ENCODE data around the gene MBNL3.
"Not testable (repeated sequence)": the region's sequence is repeated elsewhere in the genome, so short reads cannot be mapped to it uniquely, and the experiment has no call there.

Gene MBNL3

DNA sequence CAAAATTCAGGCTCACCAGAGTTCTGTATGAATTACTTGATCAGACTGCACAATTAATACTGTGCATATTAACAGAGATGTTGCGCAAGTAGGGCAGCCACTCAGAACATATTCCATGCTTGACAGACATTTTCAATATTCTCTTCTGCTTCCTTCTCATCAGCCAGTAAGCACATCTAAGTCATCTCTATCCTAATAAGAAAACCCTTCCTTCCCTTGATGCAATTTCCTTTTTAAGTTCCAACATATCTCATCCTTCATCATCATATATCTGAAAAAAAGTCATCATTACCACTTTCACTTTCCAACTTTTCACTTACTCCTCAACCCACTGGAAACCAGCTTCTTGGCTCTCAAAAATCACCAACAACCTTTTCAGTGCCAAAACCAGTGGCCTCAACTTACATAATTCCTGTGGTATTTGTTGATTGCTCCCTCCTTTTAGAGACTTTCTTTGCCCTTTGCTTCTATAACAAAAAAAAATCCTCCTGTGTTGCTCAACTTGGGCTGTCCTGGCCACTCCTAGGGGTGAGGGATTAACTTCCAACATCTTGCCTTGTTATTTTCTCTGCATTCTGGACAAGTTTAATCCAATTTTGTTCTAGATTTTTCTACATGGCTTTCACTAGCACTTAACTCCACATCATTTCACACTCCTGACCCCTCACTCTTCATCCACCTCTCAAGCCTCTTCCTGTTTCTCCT is 14.1 kb downstream of the MBNL3 start:
- no peak for DNase-seq

DNA sequence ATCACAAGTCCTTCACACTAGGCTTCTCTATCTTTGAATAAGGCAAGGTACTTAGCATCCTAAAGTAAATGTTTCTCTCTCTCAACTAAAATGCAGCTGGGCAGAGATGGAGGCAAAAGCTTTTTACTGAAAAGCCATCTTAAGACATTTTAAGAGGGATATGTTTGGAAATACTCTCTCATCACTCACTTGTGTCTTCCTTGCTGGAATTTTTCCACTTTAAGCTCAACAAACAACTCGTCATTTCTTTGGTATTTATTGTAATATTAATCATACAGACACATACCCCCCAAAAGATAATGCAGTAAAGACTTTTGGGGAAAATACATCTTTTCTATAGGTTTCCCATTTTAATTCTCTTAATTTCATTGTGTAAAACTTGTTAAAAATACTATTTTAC is 16.4 kb downstream of the MBNL3 start:
- no peak for DNase-seq

DNA sequence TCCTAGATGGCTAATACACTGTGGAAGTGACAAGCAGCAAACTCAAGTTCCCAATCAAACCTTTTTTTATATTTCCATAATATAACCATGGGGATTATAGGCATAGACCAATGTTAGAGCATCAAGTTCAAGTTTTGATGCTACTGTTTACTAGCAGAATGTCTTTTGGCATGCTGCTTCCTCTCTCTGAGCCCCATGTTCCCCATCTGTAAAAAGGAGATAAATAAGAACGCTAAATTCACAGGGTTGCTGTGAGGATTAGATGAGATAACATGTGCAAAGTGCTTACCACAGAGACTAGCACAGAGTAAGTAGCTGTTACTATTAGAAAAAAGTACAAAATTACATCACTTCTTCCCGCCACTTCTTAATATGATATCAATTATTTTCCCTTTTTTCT is 18.0 kb downstream of the MBNL3 start:
- DNase-seq = no peak

DNA sequence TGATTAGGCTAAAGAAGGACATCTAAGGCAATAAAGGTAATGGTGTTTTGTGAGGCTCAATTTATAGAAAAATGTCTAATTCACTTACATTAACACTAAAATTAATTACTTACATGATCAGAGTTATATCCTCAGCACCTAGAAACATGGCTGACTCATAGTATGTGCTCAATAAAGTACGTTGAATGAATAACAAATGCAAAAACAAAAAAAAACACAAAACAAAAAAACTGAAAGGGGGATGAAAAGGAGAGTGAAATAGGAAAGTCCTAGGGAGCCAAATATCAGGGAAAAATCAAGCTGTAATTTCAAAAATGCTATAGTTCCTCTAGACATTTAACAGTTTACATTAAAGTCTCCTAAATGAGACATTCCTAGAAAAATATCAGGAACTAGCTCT is 18.7 kb downstream of the MBNL3 start:
- no peak for DNase-seq

DNA sequence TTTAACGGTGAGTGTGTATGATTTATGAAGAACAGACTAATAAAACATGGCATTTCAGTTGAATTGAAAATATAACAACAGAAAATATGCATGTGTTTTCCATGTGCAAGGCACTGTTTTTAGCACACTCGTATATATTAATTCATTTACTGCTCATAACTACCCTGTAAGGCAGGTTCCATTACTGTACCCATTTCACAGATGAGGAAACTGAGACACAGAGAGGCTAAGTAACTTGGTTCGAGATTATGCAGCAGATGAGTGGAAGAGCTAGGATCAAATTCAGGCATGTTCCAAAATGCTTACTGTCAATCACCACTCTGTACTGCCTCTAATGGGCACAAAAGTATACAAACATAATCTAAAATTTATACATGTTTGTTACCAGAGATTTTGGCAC is 20.4 kb downstream of the MBNL3 start:
- DNase-seq = no peak

DNA sequence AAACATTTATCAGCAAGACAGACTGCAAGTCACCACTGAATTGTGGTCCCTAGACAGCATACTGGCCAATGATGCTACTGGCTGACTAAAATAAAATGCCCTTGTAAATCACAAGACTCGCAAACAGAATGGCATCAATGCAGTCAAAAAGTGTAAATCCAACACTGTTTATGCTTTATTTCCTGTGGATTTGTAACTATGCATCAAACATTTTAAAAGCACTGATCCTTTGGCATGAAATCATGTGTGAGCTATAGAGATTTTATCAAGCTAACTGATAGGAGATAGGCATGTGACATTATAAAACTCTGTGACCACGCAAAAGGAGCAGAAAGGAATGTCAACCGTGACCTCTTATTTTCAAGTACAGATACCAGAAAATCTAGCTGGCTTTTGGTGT is 20.8 kb downstream of the MBNL3 start:
- no peak for DNase-seq

DNA sequence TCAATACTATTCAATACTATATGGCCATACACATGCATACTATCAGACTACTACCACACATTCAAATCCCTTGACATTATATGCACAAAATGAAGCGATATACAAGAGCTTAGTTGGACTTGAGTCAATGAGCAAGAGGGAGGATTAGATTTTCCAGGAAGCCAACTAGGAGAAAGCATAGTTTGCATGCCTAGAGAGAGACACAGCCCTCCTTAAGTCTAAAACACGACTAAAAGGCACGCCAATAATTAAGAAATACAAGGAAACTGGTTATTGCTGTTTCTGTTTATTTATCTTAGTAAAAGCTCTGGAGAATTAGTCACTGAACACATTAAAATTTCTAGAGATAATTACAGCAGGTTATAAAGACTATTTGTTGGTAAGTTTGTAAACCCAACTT is 21.8 kb downstream of the MBNL3 start:
- DNase-seq = no peak

DNA sequence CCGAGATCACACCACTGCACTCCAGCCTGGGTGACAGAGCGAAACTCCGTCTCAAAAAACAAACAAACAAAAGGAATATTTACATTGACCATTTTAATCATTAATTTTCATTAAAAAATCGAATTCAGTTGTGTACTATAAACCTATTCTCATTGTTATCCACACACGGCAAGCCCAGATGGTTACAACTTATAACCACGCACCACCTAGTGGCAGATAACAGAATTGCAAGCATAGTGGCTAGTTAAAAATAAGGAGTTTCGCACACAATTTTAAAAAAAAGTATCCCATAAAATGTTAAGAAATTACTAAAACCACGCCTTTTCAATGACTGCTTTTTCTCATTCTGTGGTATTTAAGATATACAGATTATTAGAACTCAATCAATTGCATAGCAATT is 25.4 kb downstream of the MBNL3 start:
- DNase-seq = no peak

DNA sequence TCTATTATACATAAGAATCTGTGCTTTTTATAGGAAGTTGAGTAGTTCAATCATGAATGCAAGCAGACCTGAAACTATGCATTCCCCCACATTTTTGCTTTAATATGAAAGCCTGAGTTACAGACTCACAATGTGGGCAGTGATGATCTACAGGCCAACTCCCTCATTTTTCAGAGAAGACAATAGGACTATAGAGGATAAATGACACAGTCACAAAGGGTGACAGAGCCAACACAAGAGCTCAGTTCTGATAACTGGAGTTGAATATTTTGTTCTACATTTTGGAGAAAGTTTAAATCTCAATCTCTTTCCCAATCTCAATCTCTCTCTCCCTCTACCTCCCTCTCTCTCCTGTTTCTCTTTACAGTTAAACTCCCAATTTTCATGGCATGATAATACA is 27.0 kb downstream of the MBNL3 start:
- DNase-seq = no peak

DNA sequence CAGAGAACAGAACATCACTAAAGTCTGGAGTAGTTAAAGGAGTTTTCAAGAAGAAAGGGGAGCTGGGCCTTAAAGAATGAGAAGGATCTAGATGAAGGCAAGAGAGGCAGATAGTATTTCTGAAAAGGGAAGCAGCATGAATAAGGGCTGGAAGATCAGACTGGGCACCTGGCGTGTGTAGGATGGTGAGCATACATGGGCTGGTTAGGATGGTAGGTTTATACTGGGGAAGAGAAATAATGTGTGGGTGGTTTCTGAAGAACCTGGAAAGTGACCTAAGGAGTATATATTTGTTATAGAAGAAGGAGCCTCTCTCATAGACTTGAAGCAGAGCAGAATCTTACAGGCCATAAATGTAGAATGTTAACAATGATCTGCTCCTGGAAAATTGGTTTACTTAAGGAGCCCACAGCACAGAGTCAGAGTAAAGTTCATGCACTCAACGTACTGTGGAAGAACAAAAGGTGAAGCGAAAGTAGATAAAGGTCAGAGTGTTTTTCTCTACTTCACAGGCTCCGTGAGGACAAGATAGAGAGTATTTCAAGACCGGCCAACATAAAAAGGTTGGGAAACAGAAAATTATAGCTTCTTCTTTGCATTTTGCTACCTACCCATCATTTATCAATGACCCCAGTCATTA is 35.8 kb downstream of the MBNL3 start:
- DNase-seq = no peak

DNA sequence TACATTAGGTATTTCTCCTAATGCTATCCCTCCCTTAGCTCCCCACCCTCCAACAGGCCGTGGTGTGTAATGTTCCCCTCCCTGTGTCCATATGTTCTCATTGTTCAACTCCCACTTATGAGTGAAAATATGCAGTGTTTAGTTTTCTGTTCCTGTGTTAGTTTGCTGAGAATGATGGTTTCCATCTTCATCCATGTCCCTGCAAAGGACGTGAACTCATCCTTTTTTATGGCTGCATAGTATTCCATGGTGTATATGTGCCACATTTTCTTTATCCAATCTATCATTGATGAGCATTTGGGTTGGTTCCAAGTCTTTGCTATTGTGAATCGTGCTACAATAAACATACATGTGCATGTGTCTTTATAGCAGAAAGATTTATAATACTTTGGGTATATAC is 42.9 kb downstream of the MBNL3 start:
- not testable (repeated sequence) for DNase-seq

DNA sequence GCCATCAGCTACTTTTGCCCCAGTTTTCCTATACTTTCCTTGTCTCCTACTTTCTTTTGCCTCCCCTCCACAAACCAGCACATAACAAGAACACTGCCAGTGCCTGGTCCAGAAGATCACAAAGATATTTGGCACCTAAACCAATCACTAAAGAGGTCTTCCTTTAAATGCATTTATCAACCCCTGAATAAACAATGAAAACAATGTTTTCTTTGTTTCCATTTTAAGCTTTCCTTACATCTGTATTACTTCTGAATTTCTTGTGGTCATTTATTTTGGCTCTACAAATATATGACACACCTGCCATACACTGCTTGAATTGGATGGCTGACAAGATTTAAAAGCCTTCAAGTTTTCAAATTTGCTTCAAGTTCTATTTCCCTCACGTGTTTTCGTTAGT is 43.9 kb downstream of the MBNL3 start:
- DNase-seq = no peak

DNA sequence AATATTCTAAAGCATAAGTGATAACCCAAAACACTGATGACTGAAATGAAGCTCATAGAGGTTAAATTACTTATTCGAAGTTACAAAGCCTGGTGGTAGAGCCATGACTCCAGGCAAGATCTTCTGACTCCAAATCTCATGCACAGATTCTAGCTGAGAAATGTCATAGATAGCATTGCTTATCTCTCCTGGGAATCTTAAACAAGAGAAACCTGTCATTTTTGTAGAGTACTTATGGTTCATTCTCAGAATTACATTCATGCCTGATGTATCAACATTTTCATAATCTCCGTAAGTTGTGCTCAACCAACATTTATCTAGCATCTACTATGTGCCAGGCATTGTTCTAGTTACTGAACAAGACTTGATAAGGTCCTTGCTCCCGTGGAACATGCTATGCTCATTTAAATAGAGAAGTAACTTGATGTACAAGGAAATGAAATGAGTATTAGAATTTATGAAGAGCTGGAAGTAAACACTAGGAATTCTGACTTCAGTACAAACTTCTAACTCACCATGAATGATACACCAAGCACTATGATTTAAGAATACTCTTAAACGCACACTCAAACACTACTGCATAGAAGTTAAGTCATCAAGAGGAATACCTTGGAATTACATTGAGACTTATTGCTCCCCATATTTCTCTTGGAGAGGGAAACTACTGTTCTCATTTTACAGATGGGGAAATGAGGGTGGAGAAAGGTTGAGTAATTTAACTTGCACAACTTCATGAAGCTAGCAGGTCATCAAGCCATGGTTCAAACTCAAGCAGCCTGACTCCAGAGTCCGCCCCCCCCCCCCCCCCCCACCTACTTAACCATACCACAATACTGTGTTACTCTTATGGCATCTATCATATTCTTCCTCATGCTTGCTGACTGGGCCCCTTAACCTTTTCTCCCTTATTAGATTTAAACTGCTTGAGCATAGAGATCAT is 45.4 kb downstream of the MBNL3 start:
- no peak for DNase-seq

DNA sequence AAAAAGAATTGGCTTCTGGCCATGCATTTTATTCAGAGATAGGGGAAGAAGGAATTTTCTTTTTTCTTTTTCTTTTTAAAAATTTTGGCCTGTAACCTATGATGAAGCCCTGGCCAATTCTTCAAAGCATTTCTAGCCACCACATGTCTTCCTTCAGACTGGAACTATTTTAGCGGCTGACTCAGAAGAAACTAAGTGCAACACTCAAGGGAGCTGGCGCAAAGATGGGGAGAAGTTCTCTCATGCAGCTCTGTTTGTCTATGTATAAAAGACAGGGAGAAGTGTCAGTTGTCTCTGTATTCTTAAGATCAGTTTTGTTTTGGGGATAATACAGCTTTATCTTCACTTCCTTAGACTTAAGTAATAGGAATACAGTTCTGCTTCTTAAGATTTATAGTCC is 46.1 kb downstream of the MBNL3 start:
- DNase-seq = no peak

DNA sequence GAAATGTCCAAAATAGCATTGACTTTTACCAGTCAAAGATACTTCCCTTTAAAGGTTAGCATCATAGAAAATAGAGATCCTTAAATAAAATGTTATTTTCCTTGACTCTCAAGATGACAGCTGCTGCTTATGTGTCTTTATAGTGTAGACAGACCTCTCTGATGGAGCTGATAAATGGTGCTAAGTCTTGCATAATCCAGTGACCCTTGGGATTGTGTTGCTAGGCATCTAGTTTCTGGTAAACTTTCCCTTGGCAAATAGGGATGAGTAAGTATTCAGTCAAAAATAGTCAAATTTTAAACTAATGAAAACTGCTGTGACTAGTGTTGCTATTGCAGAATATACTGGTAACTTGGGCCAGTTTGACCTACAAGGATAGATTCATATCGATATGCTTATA is 53.6 kb downstream of the MBNL3 start:
- DNase-seq = no peak

DNA sequence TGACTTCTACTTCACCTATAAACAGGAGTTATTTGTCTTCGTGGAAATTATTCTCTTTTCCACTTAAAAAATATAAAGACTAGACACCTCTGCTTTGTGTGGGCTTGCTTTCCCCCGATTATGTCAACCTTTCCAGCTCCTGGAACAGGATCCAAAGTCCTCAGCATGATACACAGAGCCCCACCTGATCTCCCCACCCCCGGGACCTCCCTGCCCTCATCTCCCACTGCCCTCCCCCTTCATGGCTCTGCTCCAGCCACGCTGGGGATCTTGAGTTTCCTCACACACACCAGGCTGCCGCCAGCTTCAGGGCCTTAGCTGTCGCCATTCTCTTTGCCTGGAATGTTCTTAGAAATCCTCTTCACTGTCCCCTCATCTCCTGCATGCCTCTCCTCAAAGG is 55.3 kb downstream of the MBNL3 start:
- no peak for DNase-seq

DNA sequence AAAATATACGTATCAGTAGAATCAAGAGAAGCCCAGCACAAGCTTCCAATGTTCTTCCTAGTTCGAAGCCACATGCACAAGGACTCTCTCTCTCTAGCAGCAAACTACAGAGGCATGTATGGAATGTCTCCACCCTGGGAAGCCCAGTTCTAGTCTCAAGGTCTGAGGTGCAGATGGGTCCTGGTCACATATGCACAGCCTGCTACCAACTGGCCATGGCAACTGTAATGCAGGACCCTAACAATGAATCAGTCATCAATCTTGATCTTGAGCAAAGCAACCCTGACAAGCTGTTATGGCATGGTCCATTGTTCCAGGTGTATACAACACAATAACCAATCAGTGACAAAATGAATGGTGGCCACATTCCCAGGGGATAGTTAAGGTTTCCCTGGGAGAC is 55.8 kb downstream of the MBNL3 start:
- DNase-seq = no peak

DNA sequence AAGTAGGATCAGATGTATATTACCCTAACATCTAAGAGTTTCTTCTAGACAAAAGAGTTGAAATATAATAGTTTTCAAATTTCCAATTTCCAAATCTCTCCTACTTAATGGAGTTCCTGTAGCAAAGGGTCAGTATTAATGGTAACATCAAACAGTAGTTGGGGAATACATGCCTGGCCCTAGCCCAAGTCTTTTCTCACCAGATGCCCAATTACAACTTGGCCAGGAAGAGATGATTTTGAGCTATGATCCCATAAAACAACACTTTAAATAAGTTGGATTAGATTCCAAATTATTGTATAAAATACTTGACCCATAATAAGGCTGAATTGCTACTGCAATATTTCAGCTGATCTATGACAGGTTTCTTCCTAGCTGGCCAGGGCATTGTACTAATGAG is 59.9 kb downstream of the MBNL3 start:
- DNase-seq = no peak

DNA sequence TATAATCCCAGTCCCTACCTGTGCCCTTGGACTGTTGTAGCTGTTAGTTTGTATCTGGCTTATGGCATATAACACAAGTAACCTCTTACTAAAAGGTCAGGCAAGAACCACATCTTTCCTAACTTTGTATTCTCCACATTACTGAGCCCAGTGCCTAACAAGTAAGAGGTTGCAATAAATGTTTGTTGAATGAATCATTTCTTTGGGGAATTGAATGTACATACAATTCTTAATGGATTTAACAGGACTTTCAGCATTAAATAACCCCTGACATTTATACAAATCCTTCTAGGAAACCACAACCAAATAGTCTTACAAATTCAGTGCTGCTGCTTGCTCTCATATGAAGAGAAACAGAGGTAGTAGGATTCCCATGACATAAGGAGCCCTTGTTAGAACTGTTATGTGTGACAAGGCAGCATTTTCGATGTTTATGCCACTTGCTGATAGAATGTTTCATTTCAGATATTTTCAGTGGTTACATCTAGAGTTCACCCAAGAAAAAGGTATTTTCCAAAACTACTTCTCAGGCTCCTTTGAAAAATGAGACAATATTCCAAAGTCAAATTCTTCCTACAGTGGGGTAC is 62.0 kb downstream of the MBNL3 start:
- no peak for DNase-seq

DNA sequence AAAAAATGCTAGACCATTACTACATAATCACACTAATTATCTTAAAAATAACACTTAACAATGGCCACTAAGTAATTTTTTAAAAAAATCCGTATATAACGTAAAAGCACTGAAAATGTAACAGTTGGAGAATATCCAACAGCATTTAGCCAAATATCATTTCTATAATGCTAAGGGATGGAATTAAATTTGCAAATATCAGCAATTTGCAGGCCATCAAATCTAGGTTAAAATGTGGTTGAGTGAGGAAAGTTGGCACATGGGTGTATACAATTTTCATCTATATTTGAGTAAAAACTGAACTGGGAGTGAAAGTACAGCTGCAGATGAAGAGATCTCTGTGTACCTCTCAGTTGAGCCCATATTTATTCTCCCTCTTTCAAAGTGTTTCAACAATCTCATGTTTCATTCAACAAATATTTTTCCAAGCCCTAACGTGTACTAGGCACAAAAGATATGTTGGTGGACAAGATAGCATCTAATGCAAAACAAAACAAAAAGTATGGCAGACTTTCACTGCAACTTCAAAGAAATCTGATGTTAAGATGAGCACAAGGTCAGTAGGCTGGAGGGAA is 63.0 kb downstream of the MBNL3 start:
- no peak for DNase-seq

DNA sequence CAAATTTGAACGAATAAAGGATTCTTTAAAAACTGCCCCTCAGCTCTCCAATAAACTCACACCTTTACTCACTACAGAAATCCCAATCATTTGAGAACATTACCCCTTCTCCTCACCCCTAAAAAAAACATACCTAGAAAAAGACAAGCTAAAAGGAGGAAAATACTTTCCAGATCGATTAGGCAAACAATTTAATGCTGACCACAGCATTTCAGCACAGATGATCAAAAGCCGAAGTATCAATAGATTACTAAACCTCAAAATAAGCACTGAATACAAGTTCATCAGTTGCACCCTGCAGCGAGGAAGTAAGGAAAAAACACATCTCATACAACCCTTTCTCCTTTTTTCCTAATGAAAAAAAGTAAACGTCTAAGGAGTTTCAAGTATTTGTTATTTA is 65.5 kb downstream of the MBNL3 start:
- no peak for DNase-seq

DNA sequence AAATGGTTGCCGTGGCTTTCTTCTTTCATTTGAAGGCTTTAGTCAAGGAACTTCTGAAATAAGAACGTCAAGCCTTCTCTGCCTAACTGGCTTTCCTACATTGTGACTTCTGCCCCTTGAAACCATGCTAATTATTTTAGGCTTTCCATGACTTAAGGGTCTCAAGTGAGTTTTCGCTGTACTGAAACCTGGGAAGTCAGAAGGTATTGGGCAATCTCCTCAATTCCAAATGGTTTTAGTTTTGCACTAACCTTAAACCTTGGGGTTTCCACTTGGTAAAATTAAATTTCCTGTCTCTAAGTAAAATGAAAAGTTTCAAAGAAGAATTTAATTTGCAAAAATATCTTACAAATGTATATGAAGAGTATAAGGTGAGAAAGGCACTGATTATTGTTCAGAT is 73.8 kb downstream of the MBNL3 start:
- DNase-seq = no peak

DNA sequence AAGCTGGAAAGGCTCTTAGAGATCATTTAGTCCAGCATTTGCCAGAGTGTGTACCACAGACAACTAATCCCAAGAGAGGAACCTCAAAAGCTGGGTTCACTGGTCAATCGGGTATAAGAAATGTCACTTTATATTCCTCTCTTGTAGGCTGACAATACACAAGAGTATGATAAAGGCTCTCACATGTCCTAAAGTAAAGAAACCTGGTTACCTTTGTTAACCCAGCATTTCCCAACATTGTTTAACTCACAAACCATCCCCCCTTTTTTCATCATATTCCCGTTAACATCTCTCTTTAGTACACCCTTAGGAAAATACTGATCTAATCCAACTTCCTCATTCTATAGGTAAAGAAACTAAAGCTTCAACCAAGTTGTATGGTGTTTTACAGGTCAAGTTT is 74.4 kb downstream of the MBNL3 start:
- DNase-seq = no peak

All from activated CD8-positive, alpha-beta memory T cell treated with anti-CD3 and anti-CD28 coated beads for 24 hours (primary cell).